ENCODE data around the gene DGKQ.

DGKQ gene

GRCh38 chr4:962231-963208 lies 10.8 kb downstream of the DGKQ start:
- FAIRE-seq: no peak
- DNase-seq (ENCODE audit: low spot score): no peak

- FAIRE-seq (no peak), DNase-seq (ENCODE audit: low spot score) (no peak)
These were observed 11.8 kb downstream of the DGKQ start for GRCh38 chr4:961351-962230.

- DNase-seq (ENCODE audit: low spot score): no peak
- no peak for FAIRE-seq
These were observed 12.6 kb downstream of the DGKQ start for GRCh38 chr4:960636-961350.

DNA sequence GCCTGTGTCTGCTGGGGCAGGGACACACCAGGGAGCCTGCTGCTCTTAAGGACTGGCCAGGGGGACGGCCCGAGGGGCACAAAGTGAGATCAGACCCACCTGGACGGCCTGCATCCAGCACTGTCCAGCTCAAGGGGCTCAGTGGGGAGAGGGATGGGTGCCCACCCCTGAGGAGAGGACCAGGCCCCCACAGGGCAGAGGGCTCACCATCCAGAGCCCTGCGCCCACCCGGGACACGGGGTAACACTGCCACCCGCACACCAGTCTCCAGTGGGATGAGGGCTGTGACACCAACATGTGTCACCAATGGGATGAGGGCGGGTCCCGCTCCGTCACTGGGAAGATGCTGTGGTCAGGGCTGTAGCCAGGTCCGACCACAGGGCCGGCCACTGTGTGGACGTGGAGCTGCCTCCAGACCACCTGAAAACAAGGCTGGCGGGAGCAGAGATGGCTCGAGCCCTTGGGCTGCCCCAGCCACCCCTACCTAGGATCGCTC lies 13.2 kb downstream of the DGKQ start:
- FAIRE-seq (no peak), DNase-seq (ENCODE audit: low spot score) (no peak)

DNA sequence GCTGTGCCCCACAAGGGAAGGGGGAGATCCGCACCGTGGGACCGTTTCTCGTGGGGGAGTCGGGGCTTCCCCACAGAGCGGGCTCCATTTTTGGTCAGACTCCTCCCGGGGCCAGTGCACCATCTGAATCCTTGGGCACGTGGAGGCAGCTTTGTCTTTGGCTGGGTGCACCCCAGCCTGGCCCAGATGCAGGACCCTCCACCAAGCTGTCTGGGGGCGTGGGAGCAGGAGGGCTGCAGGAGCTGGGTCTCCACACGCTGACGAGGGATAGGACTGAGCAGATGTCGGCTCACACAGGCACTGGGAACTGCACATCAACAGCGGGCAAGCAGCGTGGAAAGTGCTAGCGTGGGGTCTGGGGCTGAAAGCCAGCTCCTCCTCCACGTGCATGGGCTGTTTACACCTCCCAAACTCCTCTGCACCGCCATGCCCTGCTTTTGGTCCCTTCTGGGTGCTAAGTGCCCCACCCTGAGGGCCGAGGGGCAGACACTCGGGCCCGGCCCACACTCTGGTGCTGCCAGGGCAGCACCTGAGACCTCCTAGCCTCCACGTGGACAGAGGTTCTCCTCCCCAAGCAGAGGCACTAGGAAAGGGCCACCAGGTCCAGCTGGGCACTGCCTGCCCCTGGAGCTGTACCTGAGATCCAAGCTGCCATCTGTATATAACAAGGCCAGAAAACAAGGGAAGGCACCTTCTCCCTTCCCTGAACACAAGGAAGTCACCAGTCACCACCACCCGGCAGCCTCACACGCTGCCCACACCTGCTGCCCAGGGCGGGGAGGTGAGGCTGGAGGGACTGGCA lies 13.8 kb downstream of the DGKQ start:
- no peak for DNase-seq (ENCODE audit: low spot score)
- no peak for FAIRE-seq

DNA sequence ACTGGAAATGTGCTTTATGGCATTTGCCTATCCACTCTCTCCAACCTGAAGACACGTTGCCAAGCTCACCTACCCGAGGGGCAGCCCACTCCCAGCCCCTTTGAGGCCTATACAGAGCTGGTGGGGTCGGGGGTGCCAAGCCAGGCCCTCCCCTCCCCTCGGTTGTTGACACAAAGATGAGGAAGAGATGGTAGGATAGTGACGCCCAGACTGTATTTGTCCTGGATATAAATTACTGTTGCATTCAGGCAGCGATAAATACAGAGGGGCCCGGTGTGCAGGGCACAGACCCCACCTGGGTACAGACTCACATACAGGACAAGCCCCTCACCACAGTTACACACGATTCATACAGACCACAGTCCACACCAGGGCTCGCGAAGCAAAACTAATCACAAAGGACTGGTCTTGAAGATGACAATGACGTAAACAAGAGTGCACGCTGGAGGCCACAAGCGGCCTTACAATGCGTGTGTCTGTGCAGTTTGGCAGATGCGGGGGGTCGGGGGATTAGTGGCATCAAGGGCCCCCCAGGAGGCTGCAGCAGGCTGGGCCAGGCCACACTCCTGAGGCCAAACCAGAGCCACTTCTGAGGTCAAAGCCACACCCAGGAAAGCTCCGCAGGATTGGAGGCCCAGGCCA lies 14.6 kb downstream of the DGKQ start:
- FAIRE-seq: no peak
- DNase-seq (ENCODE audit: low spot score): no peak

DNA sequence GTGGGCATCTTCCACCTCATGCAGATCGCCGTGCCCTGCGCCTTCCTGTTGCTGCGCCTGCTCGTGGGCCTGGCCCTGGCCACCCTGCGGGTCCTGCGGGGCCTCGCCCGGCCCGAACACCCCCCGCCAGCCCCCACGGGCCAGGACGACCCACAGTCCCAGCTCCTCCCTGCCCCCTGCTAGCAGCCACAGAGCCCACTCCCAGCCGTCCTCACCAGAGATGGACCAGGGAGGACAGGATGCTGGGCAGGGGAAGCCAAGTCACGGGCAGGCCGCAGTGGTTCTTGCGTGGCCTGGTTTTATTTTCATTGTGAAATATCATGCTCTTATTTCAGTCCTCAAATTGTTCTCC lies 15.1 kb downstream of the DGKQ start:
- FAIRE-seq (no peak), DNase-seq (ENCODE audit: low spot score) (no peak)

DNA sequence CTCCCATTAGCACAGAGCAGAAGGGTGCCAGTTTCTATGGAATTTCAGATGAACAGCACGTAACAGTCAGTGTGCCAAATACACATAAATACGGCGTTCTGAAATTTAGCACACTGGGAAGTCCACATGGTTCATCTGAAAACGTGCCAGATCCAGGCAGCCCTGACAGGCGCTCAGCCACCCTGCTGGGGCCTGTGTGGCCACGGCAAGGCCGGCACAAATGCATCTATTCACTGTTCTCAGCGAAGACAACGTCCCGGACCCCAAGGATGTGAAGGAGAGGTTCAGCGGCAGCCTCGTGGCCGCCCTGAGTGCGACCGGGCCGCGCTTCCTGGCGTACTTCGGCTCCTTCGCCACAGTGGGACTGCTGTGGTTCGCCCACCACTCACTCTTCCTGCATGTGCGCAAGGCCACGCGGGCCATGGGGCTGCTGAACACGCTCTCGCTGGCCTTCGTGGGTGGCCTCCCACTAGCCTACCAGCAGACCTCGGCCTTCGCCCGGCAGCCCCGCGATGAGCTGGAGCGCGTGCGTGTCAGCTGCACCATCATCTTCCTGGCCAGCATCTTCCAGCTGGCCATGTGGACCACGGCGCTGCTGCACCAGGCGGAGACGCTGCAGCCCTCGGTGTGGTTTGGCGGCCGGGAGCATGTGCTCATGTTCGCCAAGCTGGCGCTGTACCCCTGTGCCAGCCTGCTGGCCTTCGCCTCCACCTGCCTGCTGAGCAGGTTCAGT lies 15.6 kb downstream of the DGKQ start:
- FAIRE-seq (no peak), DNase-seq (ENCODE audit: low spot score) (no peak)

DNA sequence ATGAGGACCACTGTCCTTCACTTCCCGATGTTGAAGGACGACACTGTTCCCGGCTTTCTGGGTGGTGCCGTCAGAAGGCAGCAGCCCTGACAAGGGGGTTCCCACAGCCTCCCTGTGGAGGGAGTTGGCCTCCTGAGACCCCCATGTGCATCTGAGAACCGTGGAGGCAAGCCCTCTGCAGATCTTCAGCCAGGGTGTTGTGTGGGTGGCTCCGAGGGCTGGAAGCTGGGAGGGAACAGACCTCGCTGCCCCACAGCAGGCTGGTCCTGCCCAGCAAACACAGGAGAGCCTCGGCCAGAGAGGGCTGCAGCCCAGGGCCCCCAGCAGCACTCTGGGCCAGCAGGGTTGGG lies 16.2 kb downstream of the DGKQ start:
- no peak for DNase-seq (ENCODE audit: low spot score)
- no peak for FAIRE-seq

DNA sequence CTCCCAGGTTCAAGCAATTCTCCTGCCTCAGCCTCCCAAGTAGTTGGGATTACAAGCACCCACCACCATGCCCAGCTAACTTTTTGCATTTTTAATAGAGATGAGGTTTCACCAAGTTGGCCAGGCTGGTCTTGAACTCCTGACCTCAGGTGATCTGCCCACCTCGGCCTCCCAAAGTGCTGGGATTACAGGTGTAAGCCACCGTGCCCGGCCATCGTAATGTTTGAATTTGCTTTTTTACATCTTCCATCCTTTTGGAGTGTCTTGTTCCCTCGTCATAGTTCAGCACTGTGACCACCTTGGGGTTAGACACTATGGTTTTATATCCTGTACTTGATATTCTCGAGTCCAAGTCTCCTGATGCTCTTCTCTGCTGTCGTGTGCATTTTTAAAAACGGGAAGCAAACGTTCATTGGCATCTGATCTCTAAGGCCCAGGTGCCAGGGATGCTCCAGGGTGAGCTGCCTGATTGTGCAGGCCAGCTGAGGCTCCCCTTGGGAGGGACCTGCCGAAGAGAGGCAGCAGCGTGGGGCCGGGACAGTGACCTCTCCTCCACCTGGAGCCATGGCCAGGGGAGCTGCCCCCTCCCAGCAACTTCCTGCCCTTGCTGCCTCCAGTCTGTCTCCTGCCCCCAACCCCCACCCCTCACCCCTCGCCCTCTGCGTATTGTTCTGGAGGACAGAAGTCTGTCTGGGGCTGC lies 16.7 kb downstream of the DGKQ start:
- no peak for FAIRE-seq
- no peak for DNase-seq (ENCODE audit: low spot score)

DNA sequence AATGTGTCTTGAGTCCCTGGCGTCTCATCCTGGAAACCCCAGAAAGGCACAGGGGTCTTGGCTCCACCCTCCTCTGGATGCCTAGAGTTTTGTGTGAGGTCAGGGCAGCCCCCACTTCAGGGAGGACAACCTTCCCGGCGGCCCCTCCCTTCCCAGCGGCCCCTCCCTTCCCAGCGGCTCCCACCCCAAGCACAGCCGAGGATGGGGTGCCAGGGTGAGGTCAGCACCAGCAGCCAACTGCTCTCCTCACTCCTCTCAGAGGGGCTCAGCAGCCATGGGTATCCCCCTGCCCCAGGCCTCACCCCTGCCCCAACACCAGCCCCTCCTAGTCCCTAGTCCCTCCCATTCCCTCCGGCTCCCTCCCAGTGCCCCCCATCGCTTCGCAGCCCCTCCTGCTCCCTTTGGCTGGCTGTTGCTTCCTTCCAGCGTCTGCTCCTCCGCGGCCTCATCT lies 17.4 kb downstream of the DGKQ start:
- DNase-seq (ENCODE audit: low spot score): no peak

DNA sequence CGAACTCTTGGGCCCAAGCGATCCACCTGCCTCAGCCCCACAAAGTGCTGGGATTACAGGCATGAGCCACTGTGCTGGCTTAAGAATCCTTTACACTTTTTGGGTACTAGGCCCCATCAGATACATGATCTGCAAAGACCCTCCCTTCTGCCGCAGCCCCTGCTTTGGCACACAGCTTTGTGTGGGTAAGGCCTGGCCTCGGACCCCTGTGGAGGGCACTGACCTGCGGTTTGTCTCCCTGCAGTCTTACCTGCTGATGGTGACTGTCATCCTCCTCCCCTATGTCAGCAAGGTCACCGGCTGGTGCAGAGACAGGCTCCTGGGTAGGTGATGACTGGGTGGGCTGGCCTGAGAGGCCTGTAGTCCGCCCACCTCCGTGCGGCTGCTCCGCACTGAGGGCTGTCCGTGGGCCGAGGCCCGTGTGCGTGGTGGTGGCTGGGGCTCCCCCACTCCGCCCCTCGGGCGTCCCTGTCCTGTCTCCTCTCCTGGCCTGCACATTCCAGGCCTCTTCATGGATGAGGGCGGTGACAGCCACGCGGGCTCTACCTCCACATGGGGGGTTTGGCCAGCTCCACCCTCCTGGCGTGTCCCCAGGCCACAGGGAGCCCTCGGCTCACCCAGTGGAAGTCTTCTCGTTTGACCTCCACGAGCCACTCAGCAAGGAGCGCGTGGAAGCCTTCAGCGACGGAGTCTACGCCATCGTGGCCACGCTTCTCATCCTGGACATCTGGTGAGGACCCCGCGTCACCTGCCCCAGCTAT lies 18.0 kb downstream of the DGKQ start:
- FAIRE-seq: no peak
- DNase-seq (ENCODE audit: low spot score): no peak

More for the DNA sequence above, 17.4 kb downstream of the DGKQ start:
- no peak for FAIRE-seq

- no peak for FAIRE-seq
- DNase-seq (ENCODE audit: low spot score): no peak
These were observed 19.0 kb downstream of the DGKQ start for GRCh38 chr4:954211-955020.

- FAIRE-seq (no peak), DNase-seq (ENCODE audit: low spot score) (no peak)
These were observed 19.8 kb downstream of the DGKQ start for GRCh38 chr4:953574-953915.

- DNase-seq (ENCODE audit: low spot score) (no peak), FAIRE-seq (no peak)
These were observed 20.3 kb downstream of the DGKQ start for GRCh38 chr4:952881-953573.

DNA sequence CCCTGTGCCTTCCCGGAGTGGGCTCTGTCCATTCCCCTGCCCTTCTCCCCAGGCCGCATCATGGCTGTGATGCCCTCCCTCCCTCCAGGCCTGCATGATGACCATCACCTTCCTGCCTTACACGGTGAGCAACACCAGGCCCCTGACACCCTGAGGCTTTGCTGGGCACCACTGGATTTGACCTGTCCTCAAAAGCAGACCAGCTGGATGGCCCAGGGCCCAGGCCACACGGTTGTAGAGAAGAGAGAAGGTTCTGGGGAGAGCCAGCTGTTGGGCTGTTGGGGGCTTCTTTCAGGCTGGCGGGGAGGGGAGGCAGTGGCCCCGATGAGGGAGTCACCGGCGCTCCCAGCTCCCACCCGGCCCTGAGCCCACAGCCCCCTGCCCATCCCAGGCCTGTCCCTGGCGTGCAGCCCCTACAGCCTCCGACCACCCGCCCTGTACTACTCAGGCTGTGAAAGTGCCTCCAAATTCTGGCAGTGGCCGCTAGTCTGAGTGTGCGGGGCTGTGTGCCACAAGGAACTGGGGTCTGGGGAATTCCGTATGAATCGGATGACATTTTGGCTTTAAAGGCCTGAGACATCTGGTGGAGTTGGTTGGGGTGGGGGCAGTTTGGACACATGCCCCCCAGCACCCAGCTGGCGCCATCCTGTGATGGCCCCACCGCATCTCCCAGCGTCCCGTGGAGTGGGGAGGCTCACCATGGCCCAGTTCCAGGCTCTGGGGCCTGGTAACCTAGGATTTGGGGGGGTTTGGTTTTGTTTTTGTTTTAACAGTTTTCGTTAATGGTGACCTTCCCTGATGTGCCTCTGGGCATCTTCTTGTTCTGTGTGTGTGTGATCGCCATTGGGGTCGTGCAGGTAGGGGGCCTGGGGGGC lies 21.5 kb downstream of the DGKQ start:
- DNase-seq (ENCODE audit: low spot score) (no peak), FAIRE-seq (no peak)
